ENCODE measurements around the gene HIVEP3.

Gene HIVEP3

DNA sequence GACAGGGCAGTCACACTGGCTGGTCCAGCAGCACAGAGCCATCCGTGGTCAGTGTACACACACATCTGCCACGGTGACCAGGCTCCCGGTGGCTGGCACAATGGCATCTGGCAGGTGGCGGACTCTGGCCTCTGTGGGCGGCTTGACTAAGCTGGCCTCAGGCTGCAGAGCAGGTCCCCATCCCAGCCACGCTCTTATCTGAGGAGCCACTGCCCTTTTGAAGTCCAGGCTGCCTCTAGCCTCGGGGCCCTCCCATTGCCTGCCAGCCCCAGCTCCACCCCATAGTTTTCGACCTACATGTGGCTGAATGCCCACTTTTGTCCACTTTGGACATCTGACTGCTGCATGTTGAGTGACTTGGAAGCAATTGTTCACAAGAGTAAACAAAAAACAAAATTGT is 404.3 kb downstream of the HIVEP3 start:
- H3K27ac Mint-ChIP-seq: no peak overlapping the region
- H3K4me3 Mint-ChIP-seq: no peak overlapping the region
- no peaks in the 10 kb centered on the region for H3K36me3 Mint-ChIP-seq (ENCODE audit: low read depth)
- peaks cover 19% of the 10 kb centered on the region for H3K27me3 Mint-ChIP-seq (ENCODE audit: low read depth)
- TF ChIP-seq, protein P1, sequence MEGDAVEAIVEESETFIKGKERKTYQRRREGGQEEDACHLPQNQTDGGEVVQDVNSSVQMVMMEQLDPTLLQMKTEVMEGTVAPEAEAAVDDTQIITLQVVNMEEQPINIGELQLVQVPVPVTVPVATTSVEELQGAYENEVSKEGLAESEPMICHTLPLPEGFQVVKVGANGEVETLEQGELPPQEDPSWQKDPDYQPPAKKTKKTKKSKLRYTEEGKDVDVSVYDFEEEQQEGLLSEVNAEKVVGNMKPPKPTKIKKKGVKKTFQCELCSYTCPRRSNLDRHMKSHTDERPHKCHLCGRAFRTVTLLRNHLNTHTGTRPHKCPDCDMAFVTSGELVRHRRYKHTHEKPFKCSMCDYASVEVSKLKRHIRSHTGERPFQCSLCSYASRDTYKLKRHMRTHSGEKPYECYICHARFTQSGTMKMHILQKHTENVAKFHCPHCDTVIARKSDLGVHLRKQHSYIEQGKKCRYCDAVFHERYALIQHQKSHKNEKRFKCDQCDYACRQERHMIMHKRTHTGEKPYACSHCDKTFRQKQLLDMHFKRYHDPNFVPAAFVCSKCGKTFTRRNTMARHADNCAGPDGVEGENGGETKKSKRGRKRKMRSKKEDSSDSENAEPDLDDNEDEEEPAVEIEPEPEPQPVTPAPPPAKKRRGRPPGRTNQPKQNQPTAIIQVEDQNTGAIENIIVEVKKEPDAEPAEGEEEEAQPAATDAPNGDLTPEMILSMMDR (IDR thresholded peaks at IDR 0.05; ENCODE audit: unreplicated experiment in 3 of 3): no peak
- H3K9me3 Mint-ChIP-seq: no peaks in the 10 kb centered on the region
- peaks cover 25% of the 10 kb centered on the region for H3K4me1 Mint-ChIP-seq

DNA sequence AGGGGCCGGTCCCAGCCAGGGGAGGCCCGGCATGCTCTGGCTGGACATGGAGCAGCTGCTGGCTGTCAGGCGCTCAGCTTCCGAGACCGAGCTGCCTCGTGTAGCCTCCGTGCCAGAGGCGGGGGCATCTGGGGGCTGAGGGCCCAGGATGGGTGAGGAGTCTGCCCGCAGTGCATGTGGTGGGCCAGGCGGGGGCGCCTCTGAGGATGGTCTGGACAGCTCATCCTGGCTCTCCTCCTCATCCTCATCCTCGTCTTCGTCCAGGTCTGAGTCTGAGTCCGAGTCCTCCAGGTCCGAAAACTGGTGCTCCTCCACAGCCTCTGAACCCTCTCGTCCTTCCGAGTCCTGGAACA is 405.4 kb downstream of the HIVEP3 start:
- peaks cover 25% of the 10 kb centered on the region for H3K4me1 Mint-ChIP-seq
- H3K4me3 Mint-ChIP-seq: no peak overlapping the region
- TF ChIP-seq, protein P1 (IDR thresholded peaks at IDR 0.05; ENCODE audit: unreplicated experiment in 3 of 3): no peak
- peaks cover 18% of the 10 kb centered on the region for H3K27me3 Mint-ChIP-seq (ENCODE audit: low read depth)
- H3K36me3 Mint-ChIP-seq (ENCODE audit: low read depth): no peaks in the 10 kb centered on the region
- no peaks in the 10 kb centered on the region for H3K9me3 Mint-ChIP-seq
- no peak overlapping the region for H3K27ac Mint-ChIP-seq

DNA sequence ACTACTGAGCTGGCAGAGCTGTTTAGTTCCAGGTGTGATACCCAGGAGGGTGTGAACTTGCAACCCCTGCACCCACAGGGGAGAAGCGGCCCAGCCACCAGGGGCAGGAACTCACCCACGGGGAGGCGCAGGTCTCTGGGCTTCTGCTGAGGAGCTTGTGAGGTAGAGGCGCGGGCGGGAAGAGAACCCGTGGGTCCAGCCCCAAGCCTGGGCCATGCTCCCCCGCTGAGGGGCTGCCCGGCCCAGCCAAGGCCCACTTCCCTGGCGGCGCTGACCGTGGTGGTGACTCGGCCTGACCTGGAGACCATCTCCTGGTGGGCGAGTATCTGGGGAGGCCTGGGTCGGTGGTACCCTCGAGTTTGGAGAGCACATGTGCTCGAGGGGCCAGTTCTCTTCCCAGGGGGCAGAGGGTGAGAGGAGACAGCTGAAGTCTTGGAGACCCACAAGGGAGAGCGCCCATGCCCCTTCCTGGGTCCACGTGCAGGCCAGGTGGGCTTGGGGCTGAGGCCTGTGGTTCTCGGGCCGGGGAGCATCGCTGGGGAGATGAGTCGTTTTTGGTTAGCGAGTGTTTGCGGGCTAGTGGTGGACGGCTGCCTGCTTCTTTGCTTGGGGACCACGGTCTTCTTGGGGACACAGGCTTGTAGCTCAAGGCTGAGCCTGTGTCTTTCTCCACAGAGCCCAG is 405.9 kb downstream of the HIVEP3 start:
- H3K4me1 Mint-ChIP-seq: peaks cover 23% of the 10 kb centered on the region
- no peak overlapping the region for H3K4me3 Mint-ChIP-seq
- H3K36me3 Mint-ChIP-seq (ENCODE audit: low read depth): no peaks in the 10 kb centered on the region
- TF ChIP-seq, protein P1 (IDR thresholded peaks at IDR 0.05; ENCODE audit: unreplicated experiment in 3 of 3): no peak
- H3K27ac Mint-ChIP-seq: no peak overlapping the region
- no peaks in the 10 kb centered on the region for H3K9me3 Mint-ChIP-seq
- peaks cover 20% of the 10 kb centered on the region for H3K27me3 Mint-ChIP-seq (ENCODE audit: low read depth)

DNA sequence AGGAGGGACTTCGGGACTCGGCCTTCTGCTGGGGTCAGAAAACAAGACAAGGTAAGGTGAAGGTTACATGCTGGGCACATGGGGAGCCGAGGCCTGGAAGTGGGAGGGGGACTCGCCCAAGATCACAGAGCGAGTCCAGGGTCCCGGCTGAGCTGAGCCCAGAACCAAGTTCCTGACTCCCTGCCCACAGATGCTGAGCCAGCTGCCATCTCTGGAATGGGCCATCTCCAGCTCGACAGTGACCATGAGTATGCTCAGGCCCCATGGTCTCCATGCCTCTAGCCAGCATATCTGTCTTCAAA is 407.5 kb downstream of the HIVEP3 start:
- Mint-ChIP-seq H3K4me3 (no peak overlapping the region), H3K27ac (no peak overlapping the region), H3K36me3 (ENCODE audit: low read depth) (no peaks in the 10 kb centered on the region), H3K27me3 (ENCODE audit: low read depth) (peaks cover 18% of the 10 kb centered on the region), H3K4me1 (peaks cover 18% of the 10 kb centered on the region), H3K9me3 (no peaks in the 10 kb centered on the region)
- TF ChIP-seq, protein P1 (IDR thresholded peaks at IDR 0.05; ENCODE audit: unreplicated experiment in 3 of 3): no peak

DNA sequence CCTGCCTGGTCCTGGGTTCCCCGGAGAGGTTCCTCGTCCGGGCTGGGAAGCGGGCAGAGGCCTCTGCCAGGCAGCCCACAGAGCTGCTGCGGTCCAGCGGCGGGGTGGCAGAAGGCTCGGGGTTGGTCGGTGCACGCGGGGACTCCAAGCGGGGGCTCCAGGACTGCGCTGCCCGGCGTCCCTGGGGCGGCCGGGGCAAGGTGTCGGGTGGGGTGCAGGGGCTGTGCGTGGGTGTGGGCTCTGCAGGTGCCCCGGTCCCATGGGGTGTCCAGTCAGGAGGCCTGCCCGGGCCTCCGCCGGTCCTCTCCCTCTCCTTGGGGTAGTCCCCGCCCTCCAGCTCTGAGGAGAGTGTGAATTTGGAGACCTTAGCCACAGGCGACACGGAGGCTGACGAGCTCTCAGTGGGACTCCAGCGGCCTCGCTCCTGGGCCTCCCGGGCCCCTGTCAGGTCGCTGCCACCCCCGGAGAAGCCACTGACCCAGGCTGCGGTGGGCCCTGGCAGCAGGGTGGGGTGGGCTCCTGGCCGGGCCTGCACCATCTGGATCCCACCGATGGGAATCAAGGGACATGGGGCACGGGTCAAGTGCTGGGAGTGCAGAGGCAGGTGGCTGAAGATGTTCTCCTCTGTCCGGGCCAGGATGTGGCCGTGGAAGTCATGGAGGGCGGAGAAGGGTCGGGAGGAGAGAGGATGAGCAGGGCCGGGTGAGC is 408.0 kb downstream of the HIVEP3 start:
- H3K4me3 Mint-ChIP-seq: no peak overlapping the region
- TF ChIP-seq, protein P1 (IDR thresholded peaks at IDR 0.05; ENCODE audit: unreplicated experiment in 3 of 3): no peak
- H3K36me3 Mint-ChIP-seq (ENCODE audit: low read depth): no peaks in the 10 kb centered on the region
- H3K4me1 Mint-ChIP-seq: peaks cover 14% of the 10 kb centered on the region
- no peaks in the 10 kb centered on the region for H3K9me3 Mint-ChIP-seq
- H3K27ac Mint-ChIP-seq: no peak overlapping the region
- peaks cover 13% of the 10 kb centered on the region for H3K27me3 Mint-ChIP-seq (ENCODE audit: low read depth)

DNA sequence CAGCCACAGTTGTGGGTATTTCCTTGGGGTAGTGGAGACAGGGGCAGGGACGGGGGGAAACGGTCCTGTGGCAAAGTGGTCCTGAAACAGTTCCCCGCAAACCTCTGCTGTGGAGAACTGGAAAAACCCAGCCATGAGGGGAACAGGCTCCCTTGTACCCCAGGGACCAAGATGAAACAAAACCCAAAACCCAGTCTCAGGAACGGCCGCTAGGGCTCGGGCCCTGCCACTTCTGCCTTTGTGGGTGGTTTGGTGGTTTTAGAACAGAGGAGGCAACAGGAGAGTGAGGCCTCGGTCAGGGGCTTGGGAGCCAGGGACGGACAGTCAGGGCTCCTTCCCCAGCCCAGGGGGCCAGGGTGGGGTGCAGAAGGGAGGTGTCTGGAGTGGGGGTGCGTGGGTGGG is 409.5 kb downstream of the HIVEP3 start:
- TF ChIP-seq, protein P1 (IDR thresholded peaks at IDR 0.05; ENCODE audit: unreplicated experiment in 3 of 3): no peak
- Mint-ChIP-seq H3K27me3 (ENCODE audit: low read depth) (peaks cover 11% of the 10 kb centered on the region), H3K27ac (no peak overlapping the region), H3K4me3 (no peak overlapping the region), H3K9me3 (no peaks in the 10 kb centered on the region), H3K36me3 (ENCODE audit: low read depth) (no peaks in the 10 kb centered on the region), H3K4me1 (peaks cover 26% of the 10 kb centered on the region)

Measured in nephron (organoid).